ENCODE results near the gene NTN3.
A peak's percentile ranks its signal among the peaks of the same experiment; 100 is the strongest.
"Not testable (repeated sequence)": the region's sequence is repeated elsewhere in the genome, so short reads cannot be mapped to it uniquely, and the experiment has no call there.

The NTN3 gene

GRCh38 chr16:2471016-2471652, at the start of gene NTN3:
NTN3 (plus strand) TSS chr16:2471297; CDS start chr16:2471702, 405 bp downstream.
- DNase-seq, result no peak

GRCh38 chr16:2422123-2422867, 48.8 kb upstream of the NTN3 start:
- DNase-seq, result no peak

DNA sequence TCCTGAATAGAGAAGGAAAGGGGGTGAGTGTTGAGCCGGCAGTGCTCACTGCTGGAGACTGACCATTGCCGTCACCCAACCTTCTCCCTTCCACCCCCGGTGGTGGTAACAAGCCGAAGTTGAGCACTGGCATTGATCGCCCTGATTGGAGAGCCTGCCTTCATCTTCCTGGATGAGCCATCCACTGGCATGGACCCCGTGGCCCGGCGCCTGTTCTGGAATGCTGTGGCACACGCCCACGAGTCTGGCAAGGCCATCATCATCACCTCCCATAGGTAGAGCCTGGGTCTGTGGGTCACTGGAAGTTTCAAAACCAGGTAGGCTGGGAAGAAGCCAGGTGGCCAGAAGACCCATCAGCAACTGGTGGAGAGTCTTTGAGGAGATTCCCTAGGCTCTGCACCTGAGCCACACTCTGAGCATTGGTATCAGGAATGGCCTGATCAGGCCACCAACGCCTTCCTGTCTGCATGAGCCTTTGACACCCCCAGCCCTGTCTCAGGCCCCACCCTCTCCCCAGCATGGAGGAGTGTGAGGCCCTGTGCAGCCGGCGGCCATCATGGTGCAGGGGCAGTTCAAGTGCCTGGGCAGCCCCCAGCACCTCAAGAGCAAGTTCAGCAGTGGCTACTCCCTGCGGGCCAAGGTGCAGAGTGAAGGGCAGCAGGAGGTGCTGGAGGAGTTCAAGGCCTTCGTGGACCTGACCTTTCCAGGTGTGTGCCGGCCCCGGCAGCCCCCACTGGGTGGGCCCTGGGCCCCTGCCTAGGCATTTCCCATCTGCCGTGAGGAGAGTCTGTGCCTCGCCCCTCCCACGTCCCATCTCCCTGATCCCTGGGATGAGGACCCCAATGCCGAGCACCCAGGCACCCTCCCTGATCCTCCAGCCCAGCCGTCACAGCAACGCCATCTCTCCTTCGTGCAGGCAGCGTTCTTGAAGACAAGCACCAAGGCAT, 46.8 kb upstream of the NTN3 start:
- DNase-seq, result no peak

DNA sequence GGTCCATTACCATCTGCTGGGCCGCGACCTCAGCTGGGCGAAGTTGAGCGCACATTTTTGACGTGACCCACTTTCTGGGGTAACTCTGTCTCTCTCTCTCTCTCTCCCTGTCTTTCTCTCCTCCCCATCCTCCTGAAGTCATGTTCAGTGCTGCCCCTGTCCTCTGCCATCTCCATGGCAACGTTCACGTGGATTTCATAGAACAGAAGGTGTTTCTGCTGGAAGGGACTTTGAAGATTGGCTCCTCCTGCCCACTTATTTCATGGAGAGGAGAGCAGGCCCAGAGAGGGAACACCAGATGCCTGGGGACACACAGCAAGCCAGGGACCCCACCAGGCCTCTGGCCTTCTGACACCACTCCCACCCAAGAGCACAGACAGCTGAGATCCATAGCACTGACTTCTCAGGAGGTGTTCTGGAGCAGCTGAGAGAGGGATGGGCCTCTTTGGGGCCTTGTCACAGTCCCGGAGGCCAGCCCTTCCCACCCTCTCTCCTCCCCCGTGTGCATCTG, 46.0 kb upstream of the NTN3 start:
- DNase-seq, result no peak

DNA sequence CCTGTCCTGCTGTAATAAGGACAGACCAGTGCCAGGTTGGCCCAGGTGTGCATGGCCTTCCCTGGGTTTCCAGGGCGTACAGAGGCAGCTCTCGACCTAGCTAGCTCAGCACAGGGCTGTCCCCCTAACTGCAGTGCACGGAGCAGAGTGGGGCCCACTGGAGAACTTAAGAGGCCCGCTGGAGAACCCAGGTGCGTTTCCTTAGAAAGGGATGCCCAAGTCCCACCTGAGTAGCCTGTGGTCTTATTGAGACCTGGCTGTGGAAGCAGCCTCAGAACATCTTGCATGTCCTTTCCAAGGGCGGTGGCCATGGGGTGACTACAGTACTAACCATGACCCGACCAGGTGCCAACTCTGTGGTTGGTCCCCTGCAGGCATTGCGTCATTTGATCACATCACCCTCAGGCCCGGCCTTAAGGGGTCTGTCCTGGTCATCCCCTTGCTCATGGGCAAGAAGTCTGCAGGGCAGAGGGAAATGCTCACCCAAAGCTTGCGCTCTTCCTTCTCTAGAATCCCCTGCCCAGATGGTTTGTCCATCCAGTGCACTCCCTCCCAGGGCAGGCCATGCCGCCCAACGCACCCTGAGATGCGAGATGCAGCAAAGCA, 45.2 kb upstream of the NTN3 start:
- no peak for DNase-seq

GRCh38 chr16:2426941-2427361, 44.1 kb upstream of the NTN3 start:
- DNase-seq, result no peak

GRCh38 chr16:2427526-2427925, 43.6 kb upstream of the NTN3 start:
- DNase-seq, result no peak

- no peak for DNase-seq
These were observed 42.9 kb upstream of the NTN3 start for GRCh38 chr16:2428051-2428783.

GRCh38 chr16:2428784-2429033, 42.4 kb upstream of the NTN3 start:
- no peak for DNase-seq

GRCh38 chr16:2429034-2429770, 41.9 kb upstream of the NTN3 start, which contains the start of gene CCNF:
CCNF (plus strand) TSS chr16:2429447; CDS start chr16:2429482, 35 bp downstream.
- DNase-seq, result peak; percentile 95 to 97

DNA sequence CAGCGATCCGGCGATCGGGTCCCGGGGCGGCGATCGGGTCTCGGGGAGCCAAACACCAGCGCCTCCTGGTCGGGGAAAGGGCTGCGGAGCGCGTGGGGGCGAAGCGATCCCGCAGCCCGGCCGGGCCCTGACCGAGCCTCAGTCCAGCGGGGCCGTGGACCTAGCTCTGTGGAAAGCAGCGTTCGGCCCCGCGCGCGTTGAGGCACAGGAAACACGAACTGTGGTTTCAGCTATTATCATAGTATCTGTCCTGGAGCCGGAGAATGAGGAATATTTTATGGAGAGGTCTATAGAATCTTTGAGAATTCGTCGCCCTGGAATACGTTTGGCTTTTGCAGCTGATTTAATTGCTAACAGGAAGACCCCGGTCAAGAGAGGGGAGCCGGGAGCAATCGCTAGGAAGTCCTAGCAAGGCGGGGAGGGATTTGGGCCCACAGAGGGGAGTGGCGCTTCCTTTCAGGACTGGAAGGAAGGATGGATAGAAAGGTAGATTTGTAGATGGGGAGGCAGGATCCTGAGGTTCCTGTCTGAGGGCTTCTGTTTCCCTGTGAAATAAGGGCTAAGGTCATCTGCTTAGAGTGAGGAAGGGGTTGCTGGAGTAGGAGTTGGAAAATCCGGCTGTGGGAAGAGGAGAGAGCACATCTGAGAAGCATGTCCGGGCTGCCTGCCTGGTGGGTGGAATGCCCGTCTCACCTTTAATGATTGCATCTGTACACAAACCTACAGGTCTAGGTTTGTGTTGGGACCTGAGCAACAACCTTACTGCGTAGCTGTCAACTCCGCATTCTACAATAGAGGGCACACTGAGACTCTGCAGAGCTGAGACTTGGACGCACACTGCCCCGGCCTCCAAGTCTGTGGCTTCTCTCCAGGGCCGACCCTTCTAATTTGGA, 41.1 kb upstream of the NTN3 start:
- no peak for DNase-seq

DNA sequence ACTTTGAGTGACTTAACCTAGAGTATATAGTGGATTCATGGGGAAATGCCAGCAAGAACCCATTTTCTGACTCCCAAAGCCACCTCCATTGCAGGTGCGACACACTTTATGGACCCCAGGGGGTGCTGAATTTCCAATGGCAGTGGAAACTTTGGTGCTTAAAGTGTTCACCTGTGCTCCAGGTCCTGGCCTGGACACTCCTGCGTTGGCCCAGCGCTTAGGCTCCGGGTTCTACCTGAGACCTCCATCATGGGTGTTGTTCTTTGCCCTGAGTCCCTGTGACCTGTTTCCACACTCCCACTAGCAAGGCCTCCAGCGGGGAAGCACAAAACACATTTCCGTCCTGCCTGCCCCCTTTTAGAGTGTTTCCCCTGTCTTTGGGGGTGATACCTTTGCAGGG, 38.8 kb upstream of the NTN3 start:
- no peak for DNase-seq

- no peak for DNase-seq
These were observed 38.1 kb upstream of the NTN3 start for GRCh38 chr16:2432801-2433505.

GRCh38 chr16:2435236-2435635, 35.9 kb upstream of the NTN3 start:
- DNase-seq, result not testable (repeated sequence)

DNA sequence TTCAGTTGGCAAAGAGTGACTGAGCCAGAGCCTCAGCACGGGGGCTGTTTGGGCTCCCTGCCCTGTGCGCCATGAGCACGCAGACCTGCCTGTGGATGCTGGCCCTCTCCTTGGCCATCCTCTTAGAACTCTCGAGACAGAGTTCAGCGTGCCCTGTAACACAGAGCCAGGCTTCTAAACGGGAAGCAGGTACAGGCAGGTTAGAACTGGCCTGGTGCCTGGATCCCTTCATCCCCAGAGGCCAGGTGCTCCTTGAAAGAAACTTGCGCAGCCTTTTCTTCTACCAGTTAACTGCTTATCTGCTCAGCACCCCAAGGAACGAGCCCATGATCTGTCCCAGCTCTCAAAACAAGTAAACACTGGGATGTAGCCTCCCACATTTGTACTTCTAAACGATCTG, 35.0 kb upstream of the NTN3 start:
- no peak for DNase-seq

DNA sequence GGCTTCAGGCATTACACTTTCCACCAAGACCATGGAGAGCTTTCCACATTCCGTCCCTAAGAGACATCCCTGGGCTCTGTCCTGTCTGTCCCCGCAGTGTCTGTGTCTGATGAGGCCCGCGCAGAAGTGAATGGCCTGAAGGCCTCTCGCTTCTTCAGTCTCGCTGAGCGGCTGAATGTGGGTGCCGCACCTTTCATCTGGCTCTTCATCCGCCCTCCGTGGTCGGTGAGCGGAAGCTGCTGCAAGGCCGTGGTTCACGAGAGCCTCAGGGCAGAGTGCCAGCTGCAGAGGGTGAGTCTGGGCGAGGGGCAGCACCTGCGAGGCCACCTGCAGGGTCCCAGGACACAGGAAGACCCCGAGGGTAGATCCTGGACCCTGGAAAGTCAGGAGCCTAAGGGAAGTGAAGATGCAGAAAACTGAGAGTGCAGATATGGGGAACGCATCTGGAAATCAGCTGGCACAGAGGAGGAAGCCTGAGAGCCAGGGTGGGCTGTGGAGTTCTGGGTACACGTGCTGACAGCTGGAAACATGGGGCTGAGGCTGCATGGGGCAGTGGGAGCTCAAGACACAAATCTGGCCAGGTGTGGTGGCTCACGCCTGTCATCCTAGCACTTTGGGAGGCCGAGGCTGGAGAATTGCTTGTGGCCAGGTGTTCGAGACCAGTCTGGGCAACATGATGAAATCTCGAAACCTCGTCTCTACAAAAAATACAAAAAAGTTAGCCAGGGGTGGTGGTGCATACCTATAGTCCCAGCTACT, 33.9 kb upstream of the NTN3 start:
- DNase-seq, result no peak

DNA sequence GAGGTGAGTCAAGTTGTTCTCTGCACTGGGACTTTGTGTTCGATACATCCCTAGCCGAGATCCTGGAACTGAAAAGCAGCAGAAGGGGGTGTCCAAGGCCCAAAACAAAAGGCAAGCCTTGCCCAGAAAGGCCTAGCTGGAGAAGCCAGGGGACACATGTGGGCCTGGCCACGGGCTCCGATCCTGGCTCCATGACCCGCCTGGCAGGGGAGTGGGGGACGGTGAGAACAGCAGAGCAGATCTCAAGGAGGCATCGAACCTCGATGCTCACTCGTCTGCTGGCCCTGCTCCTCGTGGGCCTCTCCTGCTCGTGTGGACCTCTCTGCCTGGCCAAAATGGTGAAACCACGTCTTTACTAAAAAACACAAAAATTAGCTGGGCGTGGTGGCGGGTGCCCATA, 33.0 kb upstream of the NTN3 start:
- no peak for DNase-seq

- DNase-seq, result no peak
These were observed 31.5 kb upstream of the NTN3 start for GRCh38 chr16:2439598-2439997.

All from stimulated activated CD4-positive, alpha-beta T cell treated with anti-CD3 and anti-CD28 coated beads, Interleukin-2, amount 100 ng/mL, for 48 hours (primary cell).